IMR-90 (cell line): ENCODE measurements around the gene ALAS1. TPM values are rescaled to one million over a fixed set of nuclear protein-coding genes. Genes with fewer than 3 reads are reported as not detected.

Experiments
- ATAC-seq: fragments of 200-7000 bp; cut with Tn5 transposase; 2 replicates; pipeline ENCODE4 v1.9.1; 2020; ENCODE audit warnings: low read depth, mild to moderate bottlenecking, moderate library complexity
- BruUV-seq: library from RNA; stranded (reverse); fragments of 400-500 nt; replicated peaks from 2 replicates; lab custom pipeline; 2021; lab: Mats Ljungman, UMichigan
- CTCF ChIA-PET: fragments of 300-600 bp; formaldehyde crosslinking; extraction: SDS; loops from one replicate; lab custom pipeline; 2021; ENCODE audit warnings: antibody characterized with exemption; lab: Yijun Ruan, JAX
- POLR2A ChIA-PET: fragments of 300-600 bp; sonication (Branson Sonifier 250); formaldehyde crosslinking; loops from one replicate; lab custom pipeline; 2022; ENCODE audit warnings: antibody characterized with exemption; ENCODE audit not compliant: unreplicated experiment; lab: Charles Lee
- DNase-seq: peaks from one replicate; pipeline ENCODE4 v3.0.0; 2013
- H2AFZ ChIP-seq: replicated peaks from 2 replicates; pipeline ENCODE3; 2013; ENCODE audit warnings: low read length, mild to moderate bottlenecking; ENCODE audit not compliant: poor library complexity
- H2AK5ac ChIP-seq: 2 replicates; pipeline ENCODE4 v1.6.1; 2013; ENCODE audit warnings: low read depth, low read length, inconsistent platforms
- H2AK9ac ChIP-seq: replicated peaks from 2 replicates; pipeline ENCODE3; 2013; ENCODE audit warnings: mild to moderate bottlenecking, low read depth, low read length, moderate library complexity; ENCODE audit not compliant: poor library complexity
- H2BK120ac ChIP-seq: 2 replicates; pipeline ENCODE4 v1.6.1; 2013; ENCODE audit warnings: low read depth, low read length, inconsistent platforms
- H2BK15ac ChIP-seq: 3 replicates; pipeline ENCODE4 v1.6.1; 2013; ENCODE audit warnings: low read depth, low read length, inconsistent platforms
- H2BK20ac ChIP-seq: 2 replicates; pipeline ENCODE4 v1.6.1; 2013; ENCODE audit warnings: low read depth, mild to moderate bottlenecking, inconsistent platforms, low read length, moderate library complexity
- H2BK5ac ChIP-seq: 2 replicates; pipeline ENCODE4 v1.6.1; 2013; ENCODE audit warnings: mild to moderate bottlenecking, low read depth, low read length, inconsistent platforms; ENCODE audit not compliant: poor library complexity, severe bottlenecking
- H3K14ac ChIP-seq: replicated peaks from 2 replicates; pipeline ENCODE4 v1.6.1; 2013; ENCODE audit warnings: low read depth, low read length, inconsistent platforms
- H3K18ac ChIP-seq: 2 replicates; pipeline ENCODE4 v1.6.1; 2013; ENCODE audit warnings: low read depth, low read length, control low read depth
- H3K23ac ChIP-seq: 2 replicates; pipeline ENCODE4 v1.6.1; 2013; ENCODE audit warnings: low read depth, low read length, inconsistent platforms
- H3K27ac ChIP-seq: 2 replicates; pipeline ENCODE4 v1.5.1; 2013; ENCODE audit warnings: mild to moderate bottlenecking, control low read depth, low read length; ENCODE audit not compliant: insufficient read depth
- H3K27me3 ChIP-seq: 2 replicates; pipeline ENCODE4 v1.6.1; 2013; ENCODE audit warnings: low read length; ENCODE audit not compliant: control insufficient read depth, insufficient read depth
- H3K36me3 ChIP-seq: 2 replicates; pipeline ENCODE4 v1.6.1; 2013; ENCODE audit warnings: low read length, mixed read lengths; ENCODE audit not compliant: control insufficient read depth, insufficient read depth
- H3K4ac ChIP-seq: 2 replicates; pipeline ENCODE4 v1.6.1; 2013; ENCODE audit warnings: low read depth, low read length, inconsistent platforms
- H3K4me1 ChIP-seq: 2 replicates; pipeline ENCODE4 v1.6.1; 2013; ENCODE audit warnings: low read length, mixed read lengths; ENCODE audit not compliant: control insufficient read depth, insufficient read depth
- H3K4me2 ChIP-seq: 2 replicates; pipeline ENCODE4 v1.6.1; 2013; ENCODE audit warnings: low read depth, mild to moderate bottlenecking, control low read depth, low read length, moderate library complexity
- H3K4me3 ChIP-seq: 2 replicates; pipeline ENCODE4 v1.5.1; 2013; ENCODE audit warnings: low read depth, mild to moderate bottlenecking, control low read depth, low read length, moderate library complexity; ENCODE audit not compliant: insufficient read depth
- H3K56ac ChIP-seq: 2 replicates; pipeline ENCODE4 v1.6.1; 2013; ENCODE audit warnings: low read length, inconsistent platforms; ENCODE audit not compliant: insufficient read depth; ENCODE audit errors: extremely low read depth
- H3K79me1 ChIP-seq, 2 experiments: 2 replicates each; pipeline ENCODE4 v1.6.1; 2013; ENCODE audit warnings: low read length in 2 of 2, inconsistent platforms in 1 of 2, low read depth in 1 of 2
- H3K9ac ChIP-seq: 2 replicates; pipeline ENCODE4 v1.6.1; 2013; ENCODE audit warnings: low read depth, low read length, control low read depth
- H3K9me1 ChIP-seq: 2 replicates; pipeline ENCODE4 v1.6.1; 2013; ENCODE audit warnings: low read length, inconsistent platforms; ENCODE audit not compliant: insufficient read depth
- H3K9me3 ChIP-seq: 2 replicates; pipeline ENCODE4 v1.6.1; 2013; ENCODE audit warnings: low read length; ENCODE audit not compliant: control insufficient read depth, insufficient read depth
- H4K20me1 ChIP-seq: 2 replicates; pipeline ENCODE4 v1.6.1; 2013; ENCODE audit warnings: low read length, inconsistent platforms; ENCODE audit not compliant: insufficient read depth
- H4K5ac ChIP-seq: 2 replicates; pipeline ENCODE4 v1.6.1; 2013; ENCODE audit warnings: mild to moderate bottlenecking, low read depth, low read length, control low read depth
- H4K8ac ChIP-seq, 2 experiments: 2 replicates each; pipeline ENCODE4 v1.6.1; 2013; ENCODE audit warnings: low read depth in 2 of 2, low read length in 2 of 2, control low read depth in 1 of 2, inconsistent platforms in 1 of 2
- H4K91ac ChIP-seq: 2 replicates; pipeline ENCODE4 v1.6.1; 2013; ENCODE audit warnings: low read depth, low read length, inconsistent platforms; ENCODE audit not compliant: insufficient read depth
- BHLHE40 ChIP-seq: fragments of 150-350 bp; IDR thresholded peaks from 2 replicates; pipeline ENCODE4 v1.6.1; 2016; ENCODE audit warnings: mild to moderate bottlenecking, low read depth, low read length
- CEBPB ChIP-seq: IDR thresholded peaks from 2 replicates; pipeline ENCODE4 v1.6.1; 2012; ENCODE audit warnings: low read depth, low read length, improper control_type of control experiment
- CHD1 ChIP-seq: IDR thresholded peaks from 2 replicates; pipeline ENCODE4 v1.6.1; 2012; ENCODE audit warnings: low read depth, low read length, improper control_type of control experiment
- ELK1 ChIP-seq: fragments of 150-350 bp; IDR thresholded peaks from 2 replicates; pipeline ENCODE4 v1.6.1; 2016; ENCODE audit warnings: low read depth, mild to moderate bottlenecking, low read length, moderate library complexity, borderline replicate concordance
- MAFK ChIP-seq: IDR thresholded peaks from 2 replicates; pipeline ENCODE4 v1.6.1; 2012; ENCODE audit warnings: low read depth, low read length, improper control_type of control experiment
- POLR2A ChIP-seq: IDR thresholded peaks from 2 replicates; pipeline ENCODE4 v1.6.1; 2012; ENCODE audit warnings: mild to moderate bottlenecking, low read depth, low read length
- RAD21 ChIP-seq: IDR thresholded peaks from 2 replicates; pipeline ENCODE4 v1.6.1; 2012; ENCODE audit warnings: low read length, improper control_type of control experiment
- RFX5 ChIP-seq: IDR thresholded peaks from 2 replicates; pipeline ENCODE4 v1.8.0; 2012; ENCODE audit warnings: low read depth, mild to moderate bottlenecking, low read length, moderate library complexity
- WGBS, 2 experiments: methylation state at CpG; one replicate each; pipeline versions ENCODE4 v1.1.5 to v1.1.7; 2013; ENCODE audit warnings: missing lambda C conversion rate in 2 of 2; ENCODE audit not compliant: insufficient read length in 1 of 2; ENCODE audit errors: extremely low coverage in 2 of 2; 5-methylcytosine and 5-hydroxymethylcytosine counted together
- dilution Hi-C: fragments of 300-500 bp; cut with HindIII; formaldehyde crosslinking; loops from one replicate; pipeline ENCODE4 v1.14.3; 2018; ENCODE audit warnings: low sequenced_read_pairs; ENCODE audit not compliant: unreplicated experiment
- in situ Hi-C: fragments of 300-500 bp; cut with MboI; formaldehyde crosslinking; loops from 3 replicates; pipeline ENCODE4 v1.14.3; 2019; ENCODE audit warnings: low sequenced_read_pairs, inconsistent platforms, mixed read lengths
- intact Hi-C: fragments of 100-400 bp; cut with micrococcal nuclease; formaldehyde crosslinking; loops from 2 replicates; pipeline ENCODE4 v1.10.0; 2022
- polyA plus RNA-seq, 3 experiments: library from polyadenylated mRNA; depleted of rRNA; stranded (reverse); fragments of >200 nt; gene quantifications; 2 replicates each; pipeline ENCODE4 v1.2.3, GENCODE V29; 2012; ENCODE audit warnings: low replicate concordance in 1 of 3
- total RNA-seq: library from RNA; depleted of rRNA; stranded (reverse); fragments of >200 nt; gene quantifications from 2 replicates; pipeline ENCODE4 v1.2.3, GENCODE V29; 2012

ALAS1 gene
- total and polyA plus RNA-seq, 2 of the 4 experiments (the other 2 are of a cell fraction): 32.8 to 47.2 TPM

- in situ Hi-C loops: no loop called here
- Histone ChIP-seq H4K5ac (no peak overlapping the region), H3K18ac (no peak overlapping the region), H3K27ac (no peak overlapping the region), H2BK20ac (no peak overlapping the region), H3K27me3 (no peaks in the 10 kb centered on the region), H4K8ac (no peak overlapping the region), H4K20me1 (peaks cover 15% of the 10 kb centered on the region), H3K36me3 (peaks cover 24% of the 10 kb centered on the region), H3K9ac (no peak overlapping the region), H2BK5ac (no peak overlapping the region), H3K14ac (no peak overlapping the region), H2BK15ac (no peak overlapping the region), H3K56ac (no peak overlapping the region), H4K91ac (no peak overlapping the region), H3K4me2 (no peak overlapping the region), H2AK5ac (peak overlapping the region; percentile 82; the same call in 1 of the 2 replicates), H3K4ac (no peak overlapping the region; the same call in 1 of the 2 replicates), H3K4me1 (peaks cover 8% of the 10 kb centered on the region), H2BK120ac (no peak overlapping the region), H3K9me1 (peaks cover 16% of the 10 kb centered on the region), H3K4me3 (no peak overlapping the region), H3K9me3 (no peaks in the 10 kb centered on the region), H2AFZ (no peak overlapping the region), H2AK9ac (peak overlapping the region; percentile 78), H3K79me1 (peaks cover 0 to 6% of the 10 kb centered on the region in 2 experiments; a peak in 1 of 4 replicates), H3K23ac (no peak overlapping the region)
- ATAC-seq (no peak), DNase-seq (no peak)
- ChIA-PET CTCF (no interaction called here), POLR2A (no interaction called here)
- no TSS peak for BruUV-seq
- intact Hi-C loops: no loop called here
- no peak for TF ChIP-seq CEBPB
- TF ChIP-seq MAFK: no peak
- no peak for TF ChIP-seq POLR2A
- no peak for TF ChIP-seq RAD21
- no peak for TF ChIP-seq ELK1
- no peak for TF ChIP-seq BHLHE40
- TF ChIP-seq CHD1: no peak
- TF ChIP-seq RFX5: no peak
- WGBS, 2 experiments: no CpG with 5 or more reads among the region's 3 CpGs
- dilution Hi-C loops: no loop called here
Measured at GRCh38 chr3:52218026-52218425, 20.1 kb downstream of the ALAS1 start.
